GM10266 (cell line): Measurements from ENCODE around the gene ZNF142.

Experiments
- DNase-seq: peaks from one replicate; pipeline ENCODE4 v3.0.0; 2012; ENCODE audit errors: extremely low spot score
- TF ChIP-seq, protein P1 (sequence below): IDR thresholded peaks from 2 replicates; pipeline ENCODE4 v1.5.1; 2012; ENCODE audit warnings: mild to moderate bottlenecking, low read depth; ENCODE audit not compliant: control insufficient read depth, insufficient read depth; ENCODE audit errors: missing control alignments

The ZNF142 gene, protein sequence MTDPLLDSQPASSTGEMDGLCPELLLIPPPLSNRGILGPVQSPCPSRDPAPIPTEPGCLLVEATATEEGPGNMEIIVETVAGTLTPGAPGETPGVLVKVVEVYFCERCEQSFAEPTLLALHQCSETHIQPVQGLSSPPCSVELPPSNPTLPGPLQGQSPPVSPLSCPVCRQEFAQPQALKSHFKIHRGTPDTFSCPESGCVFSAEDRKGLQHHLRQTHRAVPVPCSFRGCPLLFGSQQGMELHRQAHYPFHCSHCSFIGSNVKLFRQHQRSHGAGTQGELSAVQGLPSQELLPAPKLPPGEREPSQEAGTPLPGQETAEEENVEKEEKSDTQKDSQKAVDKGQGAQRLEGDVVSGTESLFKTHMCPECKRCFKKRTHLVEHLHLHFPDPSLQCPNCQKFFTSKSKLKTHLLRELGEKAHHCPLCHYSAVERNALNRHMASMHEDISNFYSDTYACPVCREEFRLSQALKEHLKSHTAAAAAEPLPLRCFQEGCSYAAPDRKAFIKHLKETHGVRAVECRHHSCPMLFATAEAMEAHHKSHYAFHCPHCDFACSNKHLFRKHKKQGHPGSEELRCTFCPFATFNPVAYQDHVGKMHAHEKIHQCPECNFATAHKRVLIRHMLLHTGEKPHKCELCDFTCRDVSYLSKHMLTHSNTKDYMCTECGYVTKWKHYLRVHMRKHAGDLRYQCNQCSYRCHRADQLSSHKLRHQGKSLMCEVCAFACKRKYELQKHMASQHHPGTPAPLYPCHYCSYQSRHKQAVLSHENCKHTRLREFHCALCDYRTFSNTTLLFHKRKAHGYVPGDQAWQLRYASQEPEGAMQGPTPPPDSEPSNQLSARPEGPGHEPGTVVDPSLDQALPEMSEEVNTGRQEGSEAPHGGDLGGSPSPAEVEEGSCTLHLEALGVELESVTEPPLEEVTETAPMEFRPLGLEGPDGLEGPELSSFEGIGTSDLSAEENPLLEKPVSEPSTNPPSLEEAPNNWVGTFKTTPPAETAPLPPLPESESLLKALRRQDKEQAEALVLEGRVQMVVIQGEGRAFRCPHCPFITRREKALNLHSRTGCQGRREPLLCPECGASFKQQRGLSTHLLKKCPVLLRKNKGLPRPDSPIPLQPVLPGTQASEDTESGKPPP (N-terminal part only)

GRCh38 chr2:218659258-218659987, at the start of gene ZNF142, which contains the start of gene BCS1L:
Gene ZNF142, minus strand, starts transcription at chr2:218659623. Its CDS starts 3,194 bp downstream, at chr2:218656429.
Gene BCS1L, plus strand, starts transcription at chr2:218659683. Its CDS starts 1,305 bp downstream, at chr2:218660988.
- DNase-seq = peak; percentile 88
- TF ChIP-seq, protein P1, sequence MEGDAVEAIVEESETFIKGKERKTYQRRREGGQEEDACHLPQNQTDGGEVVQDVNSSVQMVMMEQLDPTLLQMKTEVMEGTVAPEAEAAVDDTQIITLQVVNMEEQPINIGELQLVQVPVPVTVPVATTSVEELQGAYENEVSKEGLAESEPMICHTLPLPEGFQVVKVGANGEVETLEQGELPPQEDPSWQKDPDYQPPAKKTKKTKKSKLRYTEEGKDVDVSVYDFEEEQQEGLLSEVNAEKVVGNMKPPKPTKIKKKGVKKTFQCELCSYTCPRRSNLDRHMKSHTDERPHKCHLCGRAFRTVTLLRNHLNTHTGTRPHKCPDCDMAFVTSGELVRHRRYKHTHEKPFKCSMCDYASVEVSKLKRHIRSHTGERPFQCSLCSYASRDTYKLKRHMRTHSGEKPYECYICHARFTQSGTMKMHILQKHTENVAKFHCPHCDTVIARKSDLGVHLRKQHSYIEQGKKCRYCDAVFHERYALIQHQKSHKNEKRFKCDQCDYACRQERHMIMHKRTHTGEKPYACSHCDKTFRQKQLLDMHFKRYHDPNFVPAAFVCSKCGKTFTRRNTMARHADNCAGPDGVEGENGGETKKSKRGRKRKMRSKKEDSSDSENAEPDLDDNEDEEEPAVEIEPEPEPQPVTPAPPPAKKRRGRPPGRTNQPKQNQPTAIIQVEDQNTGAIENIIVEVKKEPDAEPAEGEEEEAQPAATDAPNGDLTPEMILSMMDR = no peak

DNA sequence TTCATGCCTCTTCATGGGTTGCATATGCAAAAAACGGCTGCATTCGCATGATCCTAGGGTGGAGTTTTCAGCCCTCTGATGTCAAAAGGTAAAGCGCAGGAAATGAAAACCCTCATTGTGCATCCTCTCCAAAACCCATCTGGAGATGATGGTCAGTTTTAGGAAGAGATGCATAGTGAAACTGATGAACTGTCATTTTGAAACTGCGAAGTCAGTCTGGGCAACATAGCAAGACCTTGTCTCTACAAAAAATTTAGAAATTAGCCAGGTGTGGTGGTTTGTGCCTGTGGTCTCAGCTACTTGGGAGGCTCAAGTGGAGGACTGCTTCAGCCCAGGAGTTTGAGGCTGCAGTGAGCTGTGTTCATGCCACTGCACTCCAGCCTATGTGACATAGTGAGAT, 48.7 kb upstream of the ZNF142 start:
- peak; percentile 27 for DNase-seq
- TF ChIP-seq, protein P1 = no peak

DNA sequence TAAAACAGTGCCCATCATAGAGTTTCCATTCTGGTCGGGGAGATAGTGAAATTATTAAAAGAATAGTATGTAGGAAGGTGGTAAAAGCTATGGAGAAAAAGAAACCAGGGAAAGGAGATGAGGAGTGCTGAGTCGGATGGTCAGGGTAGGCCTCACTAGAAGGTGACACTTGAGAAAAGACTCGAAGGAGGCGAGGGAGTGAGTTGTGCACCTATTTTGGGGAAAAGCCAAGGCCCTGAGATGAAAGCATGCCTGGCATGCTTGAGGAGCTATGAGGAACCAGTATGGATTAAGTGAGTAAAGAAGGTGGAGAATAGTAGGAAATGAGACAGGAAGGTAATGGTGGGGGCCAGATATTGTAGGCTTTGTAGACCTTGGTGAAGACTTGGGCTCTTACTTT, 43.9 kb upstream of the ZNF142 start:
- TF ChIP-seq, protein P1 = no peak
- no peak for DNase-seq

DNA sequence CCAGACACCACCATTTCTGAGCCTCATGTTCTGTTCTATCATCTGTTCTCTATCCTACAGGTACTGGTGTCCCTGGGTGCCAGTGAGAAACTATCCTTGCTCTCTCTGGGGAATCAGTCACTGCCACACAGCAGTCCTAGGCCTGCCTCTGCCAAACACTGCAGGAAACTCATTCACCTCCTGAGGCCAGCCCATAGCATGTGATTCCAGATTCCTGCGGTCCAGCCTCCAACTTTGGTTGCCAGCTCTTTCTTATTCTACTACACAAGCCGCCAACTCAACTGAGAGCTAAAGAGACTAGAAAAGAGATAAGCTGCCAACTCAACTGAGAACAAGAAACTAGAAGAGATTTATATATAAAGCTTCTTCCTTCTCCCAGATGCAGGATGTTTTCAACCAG, 42.4 kb upstream of the ZNF142 start:
- no peak for DNase-seq
- TF ChIP-seq, protein P1 = no peak

- DNase-seq = no peak
- TF ChIP-seq, protein P1 = no peak
These were observed 39.5 kb upstream of the ZNF142 start for GRCh38 chr2:218698885-218699284.

- no peak for DNase-seq
- TF ChIP-seq, protein P1 = no peak
These were observed 35.2 kb upstream of the ZNF142 start for GRCh38 chr2:218694405-218695145.
